NCI-H1092 (cell line): ENCODE data around the gene EPB41L2.

Experiments used
- DNase-seq: peaks from one replicate; lab custom pipeline; 2025; lab: John Stamatoyannopoulos, UW

The EPB41L2 gene

GRCh38 chr6:131061751-131062119 lies 1.3 kb downstream of the EPB41L2 start:
- DNase-seq, result no peak

GRCh38 chr6:131061041-131061750 lies 1.8 kb downstream of the EPB41L2 start:
- no peak for DNase-seq

GRCh38 chr6:131060311-131060710 lies 2.7 kb downstream of the EPB41L2 start:
- DNase-seq, result no peak

GRCh38 chr6:131059486-131059885 lies 3.6 kb downstream of the EPB41L2 start:
- no peak for DNase-seq

- DNase-seq, result no peak
These were observed 4.8 kb downstream of the EPB41L2 start for GRCh38 chr6:131058236-131058635.

- no peak for DNase-seq
These were observed 8.4 kb downstream of the EPB41L2 start for GRCh38 chr6:131054392-131055250.

GRCh38 chr6:131053546-131054240 lies 9.4 kb downstream of the EPB41L2 start:
- no peak for DNase-seq

- no peak for DNase-seq
These were observed 10.9 kb downstream of the EPB41L2 start for GRCh38 chr6:131052181-131052580.

- DNase-seq, result no peak
These were observed 11.7 kb downstream of the EPB41L2 start for GRCh38 chr6:131051341-131051740.

- DNase-seq, result no peak
These were observed 13.4 kb downstream of the EPB41L2 start for GRCh38 chr6:131049608-131050007.

GRCh38 chr6:131048933-131049515 lies 14.0 kb downstream of the EPB41L2 start:
- DNase-seq, result no peak

- DNase-seq, result no peak
These were observed 14.6 kb downstream of the EPB41L2 start for GRCh38 chr6:131048459-131048858.

- no peak for DNase-seq
These were observed 17.9 kb downstream of the EPB41L2 start for GRCh38 chr6:131045139-131045538.

- no peak for DNase-seq
These were observed 19.1 kb downstream of the EPB41L2 start for GRCh38 chr6:131043902-131044447.

GRCh38 chr6:131042664-131043063 lies 20.4 kb downstream of the EPB41L2 start:
- DNase-seq, result no peak

- no peak for DNase-seq
These were observed 21.2 kb downstream of the EPB41L2 start for GRCh38 chr6:131041814-131042213.

GRCh38 chr6:131040866-131041265 lies 22.2 kb downstream of the EPB41L2 start:
- no peak for DNase-seq

- no peak for DNase-seq
These were observed 23.7 kb downstream of the EPB41L2 start for GRCh38 chr6:131039345-131039680.

GRCh38 chr6:131038597-131039344 lies 24.3 kb downstream of the EPB41L2 start:
- no peak for DNase-seq

- no peak for DNase-seq
These were observed 25.7 kb downstream of the EPB41L2 start for GRCh38 chr6:131037194-131037897.

- no peak for DNase-seq
These were observed 26.4 kb downstream of the EPB41L2 start for GRCh38 chr6:131036601-131037000.
